Daoy (cell line): ENCODE results near the gene RIC1. TPM values are rescaled to one million over a fixed set of nuclear protein-coding genes. Genes with fewer than 3 reads are reported as not detected.

Experiments
- total RNA-seq: library from RNA; depleted of rRNA; stranded (reverse); fragments of >200 nt; shearing (Covaris generic); gene quantifications from 2 replicates; pipeline ENCODE4 v1.2.3, GENCODE V29; 2014; rRNA removed

The RIC1 gene
- total RNA-seq, 1 experiment from 2014 or later = 15.8 TPM

Other genes with a start within 250 kb of the RIC1 start
- gene PLGRKT, start 191.2 kb upstream of the RIC1 start, total RNA-seq = 59.3 and 73.3 TPM in 2 replicates
- 17.0 and 21.1 TPM in 2 replicates for gene CD274, start 178.6 kb upstream of the RIC1 start, total RNA-seq
- 6.9 and 11.5 TPM in 2 replicates for gene PDCD1LG2, start 118.6 kb upstream of the RIC1 start, total RNA-seq
- gene ERMP1, start 204.0 kb downstream of the RIC1 start, total RNA-seq = 11.7 and 13.3 TPM in 2 replicates